ENCODE data around the gene DAPK1. TPM values are rescaled to one million over a fixed set of nuclear protein-coding genes. Genes with fewer than 3 reads are reported as not detected.

DAPK1 gene
- total RNA-seq, 1 experiment from 2014 or later, result 133 TPM

- no peak for DNase-seq
- intact Hi-C loops (cut with micrococcal nuclease; ENCODE audit: unreplicated experiment), result loop anchor here (5.0 kb wide), 1 partner anchor 65 kb away; no protein-coding TSS in a partner anchor
- H3K27ac Mint-ChIP-seq (ENCODE audit: unreplicated experiment), result no peak overlapping the region
- H3K4me1 Mint-ChIP-seq (ENCODE audit: low read depth, unreplicated experiment), result peaks cover 81% of the 10 kb centered on the region
- peaks cover 20% of the 10 kb centered on the region for H3K36me3 Mint-ChIP-seq (ENCODE audit: insufficient read depth, unreplicated experiment)
- H3K4me3 Mint-ChIP-seq (ENCODE audit: low read depth, unreplicated experiment), result no peak overlapping the region
- CTCF ChIA-PET, result no interaction called here
- BruUV-seq (replicated peaks), result no TSS peak
- no peaks in the 10 kb centered on the region for H3K9me3 Mint-ChIP-seq (ENCODE audit: low read depth, unreplicated experiment)
- TF ChIP-seq CTCF (IDR thresholded peaks at IDR 0.05; ENCODE audit: unreplicated experiment), result no peak
- no peaks in the 10 kb centered on the region for H3K27me3 Mint-ChIP-seq (ENCODE audit: unreplicated experiment)
These were observed 99.2 kb downstream of the DAPK1 start for GRCh38 chr9:87596862-87597261.

GRCh38 chr9:87597710-87598443 is 100.2 kb downstream of the DAPK1 start:
- Mint-ChIP-seq H3K9me3 (ENCODE audit: low read depth, unreplicated experiment) (no peaks in the 10 kb centered on the region), H3K4me1 (ENCODE audit: low read depth, unreplicated experiment) (peaks cover 79% of the 10 kb centered on the region), H3K27me3 (ENCODE audit: unreplicated experiment) (no peaks in the 10 kb centered on the region), H3K36me3 (ENCODE audit: insufficient read depth, unreplicated experiment) (peaks cover 15% of the 10 kb centered on the region), H3K27ac (ENCODE audit: unreplicated experiment) (peak overlapping the region; percentile 27), H3K4me3 (ENCODE audit: low read depth, unreplicated experiment) (peak overlapping the region; percentile 16)
- no peak for DNase-seq
- CTCF ChIA-PET, result no interaction called here
- TF ChIP-seq CTCF (IDR thresholded peaks at IDR 0.05; ENCODE audit: unreplicated experiment), result no peak
- BruUV-seq (replicated peaks), result no TSS peak
- intact Hi-C loops (cut with micrococcal nuclease; ENCODE audit: unreplicated experiment), result loop anchor here (2.0 to 5.0 kb wide), 2 partner anchors 27 to 64 kb away; no protein-coding TSS in a partner anchor

- Mint-ChIP-seq H3K27ac (ENCODE audit: unreplicated experiment) (peak overlapping the region; percentile 88), H3K9me3 (ENCODE audit: low read depth, unreplicated experiment) (no peaks in the 10 kb centered on the region), H3K4me3 (ENCODE audit: low read depth, unreplicated experiment) (peak overlapping the region; percentile 61), H3K36me3 (ENCODE audit: insufficient read depth, unreplicated experiment) (peaks cover 15% of the 10 kb centered on the region), H3K27me3 (ENCODE audit: unreplicated experiment) (no peaks in the 10 kb centered on the region), H3K4me1 (ENCODE audit: low read depth, unreplicated experiment) (peaks cover 62% of the 10 kb centered on the region)
- no peak for TF ChIP-seq CTCF (IDR thresholded peaks at IDR 0.05; ENCODE audit: unreplicated experiment)
- BruUV-seq (replicated peaks), result no TSS peak
- peak; percentile 37 for DNase-seq
- intact Hi-C loops (cut with micrococcal nuclease; ENCODE audit: unreplicated experiment), result loop anchor here (2.0 to 5.0 kb wide), 2 partner anchors 29 to 62 kb away; no protein-coding TSS in a partner anchor
- CTCF ChIA-PET, result interaction anchor here (0.5 to 1.8 kb wide), 7 partner anchors 14 to 341 kb away, joined by 3 to 9 read pairs (median 3); no protein-coding TSS in a partner anchor
These were observed 102.4 kb downstream of the DAPK1 start for GRCh38 chr9:87599901-87600610.

GRCh38 chr9:87601176-87601575 is 103.5 kb downstream of the DAPK1 start:
- CTCF ChIA-PET, result interaction anchor here (0.7 to 1.8 kb wide), 2 partner anchors 31 kb away, joined by 3 to 7 read pairs; no protein-coding TSS in a partner anchor
- Mint-ChIP-seq H3K4me1 (ENCODE audit: low read depth, unreplicated experiment) (peaks cover 51% of the 10 kb centered on the region), H3K4me3 (ENCODE audit: low read depth, unreplicated experiment) (peak overlapping the region; percentile 61), H3K27me3 (ENCODE audit: unreplicated experiment) (no peaks in the 10 kb centered on the region), H3K36me3 (ENCODE audit: insufficient read depth, unreplicated experiment) (peaks cover 17% of the 10 kb centered on the region), H3K9me3 (ENCODE audit: low read depth, unreplicated experiment) (no peaks in the 10 kb centered on the region), H3K27ac (ENCODE audit: unreplicated experiment) (peak overlapping the region; percentile 88)
- peak; percentile 29 for DNase-seq
- intact Hi-C loops (cut with micrococcal nuclease; ENCODE audit: unreplicated experiment), result no loop called here
- BruUV-seq (replicated peaks), result no TSS peak
- TF ChIP-seq CTCF (IDR thresholded peaks at IDR 0.05; ENCODE audit: unreplicated experiment), result no peak

All from Calu3 (cell line).